Measurements from ENCODE around the gene CARD18.
"Not testable (repeated sequence)": the region's sequence is repeated elsewhere in the genome, so short reads cannot be mapped to it uniquely, and the experiment has no call there.

The CARD18 gene

DNA sequence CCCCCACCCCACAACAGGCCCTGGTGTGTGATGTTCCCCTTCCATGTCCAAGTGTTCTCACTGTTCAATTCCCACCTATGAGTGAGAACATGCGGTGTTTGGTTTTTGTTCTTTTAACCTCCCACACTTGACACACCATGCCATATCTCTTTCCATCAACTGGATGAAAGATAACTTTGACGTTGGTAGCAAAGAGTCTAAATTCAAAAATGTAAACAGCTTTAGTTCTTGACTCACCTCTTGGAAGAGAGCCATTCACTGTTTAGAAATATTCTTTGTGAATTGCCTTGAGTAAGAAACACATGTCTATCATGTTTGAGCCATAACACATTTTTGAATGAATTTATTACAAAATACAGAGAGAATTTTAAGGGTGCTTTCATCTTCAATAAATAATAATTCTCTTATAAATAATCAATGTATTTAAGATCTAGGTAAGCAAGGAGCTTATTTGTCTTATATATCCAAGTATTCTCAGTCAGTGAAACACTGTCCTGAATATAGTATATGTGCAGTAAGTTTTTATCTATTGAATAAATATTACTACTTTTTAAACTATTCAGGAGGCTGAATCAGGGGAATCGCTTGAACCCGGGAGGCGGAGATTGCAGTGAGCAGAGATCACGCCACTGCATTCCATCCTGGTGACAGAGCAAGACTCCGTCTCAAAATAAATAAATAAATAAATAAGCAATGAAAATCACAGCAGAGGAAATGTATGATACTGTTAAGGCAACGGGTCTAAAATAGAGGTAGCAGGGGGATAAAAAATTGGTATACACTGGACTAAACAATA, 6.7 kb downstream of the CARD18 start:
- DNase-seq, result no peak

DNA sequence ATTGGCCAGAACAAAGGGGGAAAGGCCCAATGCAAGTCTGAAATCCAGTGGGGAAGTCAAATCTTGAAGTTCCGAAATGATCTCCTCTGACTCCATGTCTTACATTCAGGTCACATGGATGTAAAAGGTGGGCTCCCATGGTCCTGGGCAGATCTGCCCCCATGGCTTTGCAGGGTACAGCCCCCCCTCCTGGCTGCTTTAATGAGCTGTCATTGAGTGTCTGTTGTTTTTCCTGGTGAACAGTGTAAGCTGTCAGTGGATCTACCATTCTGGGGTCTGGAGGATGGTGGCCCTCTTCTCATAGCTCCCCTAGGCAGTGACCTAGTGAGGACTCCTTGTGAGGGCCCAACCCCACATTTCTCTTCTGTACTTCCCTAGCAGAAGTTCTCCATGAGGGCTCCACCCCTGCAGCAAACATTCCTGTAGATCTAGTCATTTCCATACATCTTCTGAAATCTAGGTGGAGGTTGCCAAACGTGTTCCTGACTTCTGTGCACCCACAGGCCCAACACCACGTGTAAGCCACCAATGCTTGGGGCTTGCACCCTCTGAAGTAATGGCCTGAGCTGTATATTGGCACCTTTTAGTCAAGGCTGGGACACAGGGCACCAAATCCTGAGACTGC, 9.3 kb downstream of the CARD18 start:
- no peak for DNase-seq

DNA sequence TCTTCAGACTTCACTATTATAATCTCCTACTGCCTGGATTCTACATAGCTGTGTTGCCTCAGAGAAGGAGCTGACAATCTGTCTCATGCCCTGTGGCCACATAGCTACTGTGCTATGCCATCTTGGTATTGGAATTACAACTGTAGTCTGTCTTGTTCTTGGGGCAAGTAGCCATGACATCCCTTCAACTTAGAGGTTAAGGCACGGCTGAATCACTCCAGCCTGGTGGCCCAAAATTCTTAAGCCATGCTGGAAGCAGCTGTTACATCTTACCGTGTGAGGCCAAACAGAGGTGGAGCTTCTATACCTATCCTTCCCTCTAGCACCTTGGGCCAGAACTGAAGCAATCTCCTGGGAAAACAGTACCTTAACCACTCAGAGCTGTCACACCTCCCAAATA, 14.8 kb downstream of the CARD18 start:
- no peak for DNase-seq

DNA sequence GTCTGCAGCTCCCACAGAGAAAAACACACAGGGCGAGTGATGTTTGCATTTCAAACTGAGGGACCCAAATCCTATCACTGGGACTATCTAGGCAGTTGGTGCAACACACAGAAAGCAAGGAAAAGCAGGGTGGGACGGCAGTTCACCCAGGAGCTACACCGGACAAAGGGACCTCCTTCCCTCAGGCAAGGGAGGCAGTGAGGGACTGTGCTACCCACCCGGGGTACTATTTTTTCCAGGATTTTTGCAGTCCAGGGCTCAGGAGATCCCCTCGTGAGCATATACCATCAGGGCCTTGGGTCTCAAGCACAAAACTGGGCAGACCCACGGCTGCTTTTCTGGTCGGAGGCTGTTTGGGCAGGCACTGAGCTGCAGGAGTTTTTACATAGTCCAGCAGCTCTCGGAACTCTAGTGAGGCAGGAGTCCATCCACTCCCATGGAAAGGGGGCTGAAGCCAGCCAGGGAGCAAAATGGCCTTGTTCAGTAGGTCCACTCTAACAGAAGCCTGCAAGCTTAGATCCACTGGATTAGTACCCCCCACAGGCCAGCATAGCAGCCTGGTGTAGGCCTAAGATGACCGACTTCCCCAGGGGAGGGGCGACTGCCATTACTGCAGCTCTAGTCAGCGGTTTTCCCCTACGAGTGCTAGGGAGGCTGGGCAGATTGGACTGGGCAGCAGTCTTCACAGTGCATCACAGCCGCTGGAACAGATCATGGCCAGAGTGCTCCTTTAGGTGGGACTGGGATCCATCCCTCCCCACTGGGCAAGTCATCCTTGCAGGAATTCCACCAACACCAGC, 28.2 kb downstream of the CARD18 start:
- no peak for DNase-seq

DNA sequence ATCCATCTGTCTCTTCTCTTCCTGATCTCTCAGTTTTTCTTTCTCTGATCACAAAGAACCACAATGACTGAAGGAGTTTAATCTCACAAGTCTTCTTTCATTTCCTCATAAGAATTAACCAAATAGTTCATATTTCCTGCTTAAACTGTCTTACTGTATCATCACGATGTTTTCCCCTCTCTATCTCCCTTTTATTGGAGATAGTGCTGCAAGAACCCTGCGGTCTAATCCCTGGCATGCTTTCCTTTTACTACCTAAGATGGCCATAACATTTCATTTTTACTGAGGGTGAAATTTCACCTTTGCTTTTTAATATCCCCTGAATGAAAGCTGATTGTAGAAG, 28.9 kb downstream of the CARD18 start:
- DNase-seq, result no peak

DNA sequence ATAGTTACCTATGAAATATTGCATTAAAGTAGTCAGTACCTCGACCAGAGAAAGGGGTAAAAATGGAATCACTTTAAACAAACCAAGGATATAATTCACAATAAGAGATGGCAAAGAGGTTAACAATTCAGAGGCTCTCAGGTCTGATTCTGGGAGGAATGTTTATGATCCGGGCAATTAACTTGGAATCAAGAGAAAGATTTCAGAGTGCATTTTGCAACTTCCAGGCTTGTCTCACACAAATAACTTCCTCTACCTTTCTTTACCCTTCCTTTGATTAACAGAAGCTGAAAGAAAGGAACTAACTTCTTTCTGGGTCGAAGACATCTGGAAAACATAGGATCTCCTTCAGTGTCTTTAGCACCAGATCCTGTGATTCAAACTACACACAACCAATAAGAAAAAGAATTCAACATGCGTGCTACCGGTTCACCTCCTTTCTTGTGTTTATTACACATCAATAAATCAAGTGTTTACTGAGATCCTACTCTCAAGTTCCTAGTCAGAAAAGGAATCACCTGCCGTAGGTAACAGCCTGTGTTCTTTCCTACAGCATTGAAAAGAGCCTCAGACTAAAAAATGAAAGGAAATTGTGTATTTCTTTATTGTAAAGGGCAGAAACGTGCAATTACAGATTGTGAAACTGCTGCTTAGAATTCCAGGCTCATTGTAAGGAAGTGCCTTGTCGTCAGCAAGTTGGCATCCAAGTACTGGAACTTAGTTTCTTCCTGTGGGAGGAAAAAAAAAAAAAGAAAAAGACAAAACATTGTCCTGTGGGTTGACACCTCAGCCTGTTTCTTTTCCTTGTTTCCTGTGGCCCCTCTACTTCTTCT, 29.5 kb downstream of the CARD18 start:
- DNase-seq, result no peak

DNA sequence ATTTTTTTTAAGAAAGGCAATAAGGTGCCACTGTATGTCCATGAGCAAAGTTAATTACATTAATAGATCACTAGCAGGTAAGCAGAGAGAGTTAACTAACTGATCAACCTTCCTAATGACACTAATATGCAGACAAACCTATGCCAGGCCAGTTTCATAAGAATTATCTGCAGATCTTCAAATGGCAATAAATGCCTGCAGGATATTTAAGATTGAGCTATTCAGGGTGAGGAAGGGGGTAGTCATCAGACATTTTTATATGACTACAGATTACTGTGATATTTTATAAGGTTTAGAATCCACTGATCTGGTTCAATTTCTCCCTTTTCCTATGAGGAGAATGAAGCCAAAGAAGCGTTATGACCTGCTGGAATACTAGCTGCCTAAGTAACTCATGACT, 30.2 kb downstream of the CARD18 start:
- DNase-seq, result no peak

DNA sequence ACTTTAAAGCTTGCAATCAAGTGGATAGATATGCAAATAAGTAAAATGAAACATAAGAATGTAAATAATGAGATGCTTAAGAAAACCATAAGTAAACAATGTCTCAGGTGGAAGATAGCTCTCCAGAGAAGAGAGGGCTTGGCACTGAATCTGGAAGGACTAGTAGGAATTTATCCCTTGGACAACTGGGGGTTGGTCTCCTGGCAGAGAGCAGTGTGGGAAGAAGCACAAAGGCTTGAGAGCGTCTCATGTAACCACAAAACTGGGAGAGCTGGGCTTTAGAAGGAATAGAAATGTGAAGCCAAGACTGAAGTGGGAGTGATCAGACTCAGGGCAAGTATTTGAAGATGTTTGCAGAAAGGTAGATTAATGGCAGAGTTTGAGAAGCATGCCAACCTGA, 31.3 kb downstream of the CARD18 start:
- DNase-seq, result no peak

DNA sequence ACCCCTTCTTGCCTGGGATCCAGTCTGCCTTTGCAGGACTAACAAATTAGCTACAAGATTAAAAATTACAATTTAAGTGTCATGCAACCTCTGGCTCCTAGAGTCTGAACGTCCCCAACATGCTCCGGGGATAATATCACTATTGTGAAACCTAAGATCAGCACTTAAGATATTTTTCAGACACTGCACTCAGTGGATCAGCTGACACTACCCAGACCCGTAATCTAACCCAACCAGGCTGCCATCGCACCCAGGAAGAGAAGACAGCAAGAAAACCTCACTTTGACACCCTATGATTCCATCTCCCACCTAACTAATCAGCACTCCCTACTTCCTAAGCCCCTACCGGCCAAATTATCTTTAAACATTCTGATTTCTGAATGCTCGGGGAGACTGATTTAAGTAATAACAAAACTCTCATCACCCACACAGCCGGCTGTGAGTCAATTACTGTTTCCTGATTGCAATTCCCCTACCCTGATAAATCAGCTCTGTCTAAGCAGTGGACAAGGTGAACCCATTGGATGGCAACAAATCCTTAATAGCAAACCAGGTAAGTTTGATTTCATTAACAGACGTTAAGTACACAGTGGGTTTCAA, 32.2 kb downstream of the CARD18 start:
- not testable (repeated sequence) for DNase-seq

DNA sequence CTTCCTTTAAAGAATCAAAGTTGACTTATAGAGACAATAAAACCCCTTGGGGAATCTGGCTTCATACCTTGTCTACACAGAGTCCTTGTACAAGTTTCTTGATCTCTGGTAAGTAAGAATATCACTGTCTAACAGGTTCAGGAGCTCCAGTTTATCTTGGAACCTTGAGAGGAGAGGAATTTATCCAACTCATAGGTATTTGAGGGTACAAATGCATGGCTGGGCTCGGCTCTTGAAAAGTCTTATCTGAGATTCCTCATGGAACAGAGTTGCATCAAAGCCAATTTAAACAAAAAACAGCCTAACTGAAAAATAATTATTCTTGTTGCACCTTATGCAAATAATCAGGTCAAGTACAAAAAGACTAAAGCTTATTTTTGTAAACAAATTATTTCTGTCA, 33.4 kb downstream of the CARD18 start:
- no peak for DNase-seq

DNA sequence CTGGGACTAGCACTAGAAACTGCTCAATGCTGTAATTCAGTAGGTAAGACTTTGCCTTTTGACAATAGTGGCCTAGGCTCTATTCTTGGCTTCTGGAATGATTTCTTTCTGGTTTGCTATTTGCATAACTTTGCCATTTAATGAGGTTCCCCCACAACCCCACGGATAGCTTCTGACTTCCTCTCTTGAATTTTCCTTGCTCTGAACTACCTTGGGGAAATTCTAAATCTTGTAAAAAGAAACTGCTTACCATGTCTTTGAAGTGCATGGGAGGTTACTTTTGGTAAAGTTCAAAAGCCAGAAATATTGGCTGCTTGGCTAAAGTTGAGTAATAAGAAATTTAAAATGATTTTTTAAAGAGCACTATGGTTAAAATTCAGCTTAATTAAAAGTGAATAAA, 35.3 kb downstream of the CARD18 start:
- no peak for DNase-seq

DNA sequence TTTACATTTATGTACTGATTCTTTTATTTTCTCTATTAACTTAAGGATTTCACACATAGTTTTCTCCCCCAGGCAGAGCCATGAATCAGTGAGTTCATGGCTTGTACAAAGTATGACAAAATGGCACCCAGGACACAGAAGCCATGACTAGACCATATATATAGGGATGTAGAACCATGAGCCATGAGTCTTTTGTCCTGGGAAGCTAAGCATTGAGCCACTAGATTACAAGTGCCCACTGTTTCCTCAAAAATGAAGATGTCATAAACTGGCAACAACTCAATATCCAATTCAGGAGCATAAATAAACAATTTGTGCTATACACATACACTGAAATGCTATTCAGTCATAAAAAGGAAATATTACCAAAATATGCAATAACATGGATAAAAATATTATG, 36.2 kb downstream of the CARD18 start:
- DNase-seq, result no peak

DNA sequence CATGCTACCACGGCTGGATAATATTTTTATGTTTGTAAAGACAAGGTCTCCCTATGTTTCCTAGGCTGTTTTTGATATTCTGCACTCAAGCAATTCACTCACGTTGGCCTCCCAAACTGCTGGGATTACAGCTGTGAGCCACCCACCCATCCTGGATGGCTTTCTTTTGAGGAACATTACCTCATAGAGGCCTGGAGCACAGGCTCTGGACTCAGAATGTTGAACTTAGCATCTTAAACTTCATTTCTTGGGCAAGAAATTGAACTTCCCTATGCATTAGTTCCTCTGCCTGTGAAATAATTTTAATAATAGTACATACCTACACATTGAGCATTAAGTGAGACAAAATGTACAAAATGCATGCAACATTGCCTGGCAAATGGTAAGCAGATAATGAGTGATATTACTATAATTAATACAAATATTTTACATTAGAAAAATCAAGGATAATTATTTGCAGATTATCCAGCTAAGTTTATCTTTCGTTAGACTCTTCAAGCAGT, 37.4 kb downstream of the CARD18 start:
- not testable (repeated sequence) for DNase-seq

DNA sequence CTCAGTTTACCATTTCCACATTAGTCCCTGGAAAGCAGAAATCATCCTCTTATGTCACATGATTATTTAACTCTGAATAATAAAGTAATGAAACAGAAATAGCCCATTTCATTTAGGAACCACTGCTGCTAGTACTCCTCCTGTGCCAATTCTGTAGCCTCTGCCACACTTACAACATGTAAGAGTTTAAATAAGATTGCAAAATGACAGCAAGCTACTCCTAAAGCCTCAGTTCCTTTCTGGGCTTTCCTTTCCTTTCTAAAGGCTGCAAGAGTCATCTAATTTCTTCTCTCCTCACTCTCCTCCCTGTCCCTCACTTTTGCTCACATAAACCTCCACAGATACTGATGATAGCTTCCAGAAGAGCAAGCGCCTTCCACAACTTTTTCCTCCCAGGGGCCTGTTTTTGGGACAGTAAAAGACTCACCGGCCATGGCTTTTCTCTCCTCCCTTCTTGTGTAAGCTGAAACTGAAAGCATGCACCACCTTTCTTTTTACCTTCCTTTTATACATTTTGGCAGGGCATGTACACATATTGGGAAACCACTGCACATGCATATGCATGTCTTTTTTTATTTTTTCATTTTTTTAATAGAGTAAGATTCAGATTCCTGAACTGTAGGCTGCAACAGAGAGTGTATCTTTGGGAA, 38.5 kb downstream of the CARD18 start:
- DNase-seq, result no peak

DNA sequence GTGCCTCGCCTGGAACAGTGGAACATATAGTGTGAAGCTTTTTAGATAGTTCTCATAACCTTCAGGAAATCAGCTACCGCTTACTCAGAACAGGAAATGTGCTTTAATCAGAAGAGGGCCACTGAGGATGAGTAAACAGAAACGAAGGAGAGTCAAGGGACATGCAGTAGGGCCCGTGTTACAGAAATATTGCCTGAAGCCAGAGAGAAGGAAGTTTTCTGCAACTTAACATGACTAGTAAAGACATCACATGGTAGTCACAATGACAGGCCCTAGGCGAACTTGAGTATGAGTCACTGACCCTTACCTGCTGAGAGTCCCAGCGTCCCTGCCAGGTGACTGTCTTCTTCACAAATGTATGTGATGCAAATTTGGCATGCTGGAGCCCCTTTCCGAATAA, 39.4 kb downstream of the CARD18 start:
- DNase-seq, result no peak

DNA sequence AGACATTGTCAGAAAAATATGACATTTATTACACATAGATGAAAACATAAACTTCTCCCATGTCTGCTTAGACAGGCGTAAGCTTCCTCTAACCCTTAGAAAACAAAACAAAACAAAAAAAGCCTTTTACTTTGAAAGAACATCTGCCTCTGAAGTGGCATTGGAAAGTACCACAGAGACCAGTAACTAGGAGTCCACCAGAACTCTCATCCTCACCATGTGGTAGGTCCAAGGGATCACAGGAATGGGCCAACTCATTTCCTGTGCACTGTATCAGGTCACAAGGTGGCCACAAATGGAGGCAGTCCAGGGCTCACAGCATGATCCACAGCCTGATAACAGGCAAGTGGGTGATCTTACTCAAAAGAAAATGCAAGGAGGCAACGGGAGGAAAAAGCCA, 40.0 kb downstream of the CARD18 start:
- DNase-seq, result not testable (repeated sequence)

DNA sequence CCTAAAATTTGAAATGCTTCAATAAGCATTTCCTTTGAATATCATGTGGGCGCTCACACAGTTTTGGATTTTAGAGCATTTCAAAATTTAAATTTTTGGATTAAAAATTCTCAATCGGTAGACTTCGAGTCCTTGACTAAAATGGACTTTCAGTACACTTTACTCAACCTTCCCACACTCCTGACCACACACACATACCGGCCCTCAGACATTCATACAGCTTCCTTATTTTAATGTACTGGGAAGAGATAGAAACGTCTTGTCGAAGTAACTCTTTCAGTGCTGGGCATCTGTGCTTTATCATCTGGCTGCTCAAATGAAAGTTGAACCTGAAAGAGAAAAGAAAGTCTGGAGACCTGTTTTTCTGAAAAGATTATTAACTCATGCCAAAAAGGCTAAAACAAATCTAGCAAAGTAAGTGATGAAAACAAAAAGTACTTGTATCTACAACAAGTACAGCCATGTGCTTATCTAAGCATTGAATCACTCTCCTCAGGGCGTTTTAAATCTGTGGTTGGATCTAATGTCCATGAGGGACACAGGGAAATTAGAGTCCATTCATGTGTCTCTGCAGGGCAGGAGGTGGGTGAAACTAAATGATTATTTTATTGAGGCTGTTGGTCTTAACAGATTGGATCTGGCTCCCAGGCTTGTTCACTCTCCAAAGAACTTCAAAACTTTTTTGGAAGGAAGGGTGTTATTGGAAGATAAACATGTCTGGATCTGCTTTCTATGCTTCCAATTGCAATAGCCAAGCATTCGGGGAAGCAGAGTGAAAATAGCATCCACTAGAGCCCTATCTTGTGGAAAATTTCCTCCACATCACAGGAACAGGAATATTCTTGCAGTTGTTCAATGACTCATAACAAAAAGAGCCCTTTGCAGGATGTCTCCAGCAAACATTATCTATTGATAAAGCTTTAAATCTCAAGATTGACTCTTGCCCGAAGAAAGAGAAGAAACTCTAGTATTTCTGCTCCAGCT, 47.0 kb downstream of the CARD18 start:
- no peak for DNase-seq

All from NCI-H526 treated with DMSO at 0.1 percent for 48 hours (cell line).